Vein endothelial cell (primary cell): ENCODE measurements around the gene KDM7A. TPM values are rescaled to one million over a fixed set of nuclear protein-coding genes. Genes with fewer than 3 reads are reported as not detected.

Source experiments
- small RNA-seq: library from RNA; depleted of rRNA; stranded (forward); fragments of <200 nt; gene quantifications from one replicate; pipeline ENCODE3, GENCODE V24; 2012
- total RNA-seq: library from RNA; depleted of rRNA; stranded (reverse); fragments of >200 nt; gene quantifications from 2 replicates; pipeline ENCODE4 v1.2.3, GENCODE V29; 2012

KDM7A gene
- total RNA-seq, result 8.1 and 11.4 TPM in 2 replicates

GRCh38 chr7:140176811-140177702 lies at the start of gene KDM7A:
KDM7A (minus strand) TSS chr7:140176983; CDS start chr7:140176937, 46 bp downstream.

GRCh38 chr7:140062528-140063299 lies 114.1 kb downstream of the KDM7A start, which contains the start of gene PARP12:
PARP12 (minus strand) TSS chr7:140062951; CDS start chr7:140062847, 104 bp downstream.

Small RNA genes lying within 50 kb of the gene (small RNA-seq; reads per million reads assigned to genes)
- gene RF00019 (not detected), gene RNU6-797P (not detected)

Other genes with a start within 250 kb of the KDM7A start
- 71.7 and 72.5 TPM in 2 replicates for gene PARP12, start 114.0 kb downstream of the KDM7A start, total RNA-seq
- gene SLC37A3, start 221.5 kb upstream of the KDM7A start, total RNA-seq, result 62.4 and 62.5 TPM in 2 replicates
- 0.38 TPM in 1 of 2 replicates, not detected in the other for gene RAB19, start 227.1 kb upstream of the KDM7A start, total RNA-seq